B cell (primary cell): ENCODE measurements around the gene TNRC6C. TPM values are rescaled to one million over a fixed set of nuclear protein-coding genes. Genes with fewer than 3 reads are reported as not detected.

Source experiments
- ATAC-seq: fragments of 200-7000 bp; cut with Tn5 transposase; one replicate; pipeline ENCODE4 v1.10.0; 2021; ENCODE audit warnings: low read depth, mild to moderate bottlenecking, moderate number of reproducible peaks, moderate library complexity
- CTCF ChIA-PET: fragments of 350-600 bp; sonication (Branson Sonifier 250); formaldehyde crosslinking; loops from one replicate; lab custom pipeline; 2021; ENCODE audit warnings: antibody characterized with exemption, inconsistent platforms; lab: Charles Lee
- POLR2A ChIA-PET: fragments of 350-600 bp; sonication (Branson Sonifier 250); formaldehyde crosslinking; loops from one replicate; lab custom pipeline; 2021; ENCODE audit warnings: antibody characterized with exemption; lab: Charles Lee
- DNase-seq: peaks from one replicate; pipeline ENCODE4 v3.0.0; 2013
- H2AFZ ChIP-seq: 2 replicates; pipeline ENCODE4 v1.6.1; 2012; ENCODE audit warnings: mild to moderate bottlenecking, low read depth, low read length; ENCODE audit not compliant: insufficient read depth, poor library complexity, severe bottlenecking
- H3K27ac ChIP-seq, 2 donors: 1 replicate in 1 of 2; 2 replicates in 1 of 2; pipeline ENCODE4 v1.5.1; 2012 to 2013; ENCODE audit warnings: low read length in 2 of 2, mild to moderate bottlenecking in 2 of 2, moderate library complexity in 1 of 2
- H3K27me3 ChIP-seq, 4 experiments: fragments of 200-600 bp in 1 of 4; sonication (generic) in 1 of 4; replicated peaks in 1 of 4; 1 replicate in 2 of 4; 2 replicates in 2 of 4; pipeline versions ENCODE4 v1.6.1 to v1.7.0; 2013 to 2016; ENCODE audit warnings: low read length in 3 of 4, mild to moderate bottlenecking in 2 of 4, mixed read lengths in 1 of 4, moderate library complexity in 1 of 4; ENCODE audit not compliant: insufficient read depth in 4 of 4, control insufficient read depth in 3 of 4; ENCODE audit errors: control extremely low read depth in 1 of 4
- H3K36me3 ChIP-seq, 2 experiments: replicated peaks in 1 of 2; 1 replicate in 1 of 2; 2 replicates in 1 of 2; pipeline versions ENCODE4 v1.6.1 to v1.7.1; 2013; ENCODE audit warnings: low read length in 1 of 2; ENCODE audit not compliant: insufficient read depth in 2 of 2, control insufficient read depth in 1 of 2; ENCODE audit errors: control extremely low read depth in 1 of 2, extremely low read depth in 1 of 2
- H3K4me1 ChIP-seq, 2 donors: fragments of 200-600 bp in 1 of 2; sonication (generic) in 1 of 2; 1 replicate in 1 of 2; 2 replicates in 1 of 2; pipeline versions ENCODE4 v1.5.1 to v1.6.1; 2013 to 2017; ENCODE audit warnings: low read length in 2 of 2; ENCODE audit not compliant: control insufficient read depth in 2 of 2, insufficient read depth in 2 of 2
- H3K4me2 ChIP-seq: replicated peaks from 2 replicates; pipeline ENCODE3; 2012; ENCODE audit warnings: mild to moderate bottlenecking, low read depth, low read length; ENCODE audit not compliant: poor library complexity, severe bottlenecking
- H3K4me3 ChIP-seq, 5 experiments: fragments of 200-600 bp in 1 of 5; sonication (generic) in 1 of 5; 1 replicate in 3 of 5; 2 replicates in 2 of 5; pipeline versions ENCODE4 v1.5.1 to v1.7.0; 2011 to 2016; ENCODE audit warnings: low read length in 4 of 5, mild to moderate bottlenecking in 4 of 5, low read depth in 2 of 5, control low read depth in 1 of 5, moderate library complexity in 1 of 5; ENCODE audit not compliant: insufficient read depth in 1 of 5; ENCODE audit errors: control extremely low read depth in 1 of 5, extremely low read depth in 1 of 5
- H3K79me2 ChIP-seq: fragments of 200-600 bp; sonication (generic); one replicate; pipeline ENCODE4 v1.6.0; 2016; ENCODE audit warnings: low read length; ENCODE audit not compliant: control insufficient read depth, insufficient read depth
- H3K9ac ChIP-seq: fragments of 200-600 bp; sonication (generic); 2 replicates; pipeline ENCODE4 v1.6.1; 2017; ENCODE audit warnings: mild to moderate bottlenecking, low read length, moderate library complexity
- H3K9me3 ChIP-seq, 3 donors: one replicate each; pipeline versions ENCODE4 v1.6.1 to v1.7.1; 2013; ENCODE audit warnings: low read length in 2 of 3; ENCODE audit not compliant: control insufficient read depth in 2 of 3, insufficient read depth in 1 of 3; ENCODE audit errors: control extremely low read depth in 1 of 3
- H4K20me1 ChIP-seq: 2 replicates; pipeline ENCODE4 v1.6.0; 2012; ENCODE audit warnings: mild to moderate bottlenecking, low read length; ENCODE audit not compliant: insufficient read depth, control insufficient read depth, poor library complexity, severe bottlenecking
- H3K27ac Mint-ChIP-seq: one replicate; pipeline ENCODE4 v1.8.0; 2021; ENCODE audit warnings: mixed read lengths
- H3K27me3 Mint-ChIP-seq: one replicate; pipeline ENCODE4 v1.8.0; 2021; ENCODE audit warnings: mixed read lengths
- H3K4me1 Mint-ChIP-seq: one replicate; pipeline ENCODE4 v1.8.0; 2021; ENCODE audit warnings: mixed read lengths
- H3K4me3 Mint-ChIP-seq: one replicate; pipeline ENCODE4 v1.8.0; 2021; ENCODE audit warnings: mixed read lengths
- H3K9me3 Mint-ChIP-seq: one replicate; pipeline ENCODE4 v1.8.0; 2022; ENCODE audit warnings: mixed read lengths; ENCODE audit not compliant: insufficient read depth
- EZH2 ChIP-seq: IDR thresholded peaks from 2 replicates; pipeline ENCODE4 v1.6.1; 2012; ENCODE audit warnings: borderline replicate concordance, low read depth, mild to moderate bottlenecking, moderate library complexity, low read length; ENCODE audit not compliant: insufficient read depth, poor library complexity, severe bottlenecking
- WGBS: methylation state at CpG from one replicate; pipeline ENCODE4 v1.1.5; 2013; ENCODE audit warnings: missing lambda C conversion rate; ENCODE audit not compliant: insufficient coverage; 5-methylcytosine and 5-hydroxymethylcytosine counted together
- intact Hi-C: fragments of 100-400 bp; cut with micrococcal nuclease; formaldehyde crosslinking; loops from one replicate; pipeline ENCODE4 v1.10.0; 2022
- polyA plus RNA-seq: library from polyadenylated mRNA; depleted of rRNA; stranded (reverse); fragments of >200 nt; gene quantifications from 2 replicates; pipeline ENCODE4 v1.2.3, GENCODE V29; 2012
- total RNA-seq, 2 donors: library from RNA; stranded (reverse); fragments of 120-200 nt in 1 of 2; gene quantifications; 1 replicate in 1 of 2; 2 replicates in 1 of 2; pipeline versions ENCODE4 v1.2.3 to v1.2.4, GENCODE V29; 2013 to 2022
- TF ChIP-seq, protein P1 (sequence below): fragments of 200-600 bp; IDR thresholded peaks from one replicate; pipeline ENCODE4 v1.8.0; 2022; ENCODE audit warnings: antibody characterized with exemption, mild to moderate bottlenecking

The TNRC6C gene
- total and polyA plus RNA-seq, 2 donors (not counting 1 experiment from before 2014, with no cell fraction given): 3.9 to 63.8 TPM

DNA sequence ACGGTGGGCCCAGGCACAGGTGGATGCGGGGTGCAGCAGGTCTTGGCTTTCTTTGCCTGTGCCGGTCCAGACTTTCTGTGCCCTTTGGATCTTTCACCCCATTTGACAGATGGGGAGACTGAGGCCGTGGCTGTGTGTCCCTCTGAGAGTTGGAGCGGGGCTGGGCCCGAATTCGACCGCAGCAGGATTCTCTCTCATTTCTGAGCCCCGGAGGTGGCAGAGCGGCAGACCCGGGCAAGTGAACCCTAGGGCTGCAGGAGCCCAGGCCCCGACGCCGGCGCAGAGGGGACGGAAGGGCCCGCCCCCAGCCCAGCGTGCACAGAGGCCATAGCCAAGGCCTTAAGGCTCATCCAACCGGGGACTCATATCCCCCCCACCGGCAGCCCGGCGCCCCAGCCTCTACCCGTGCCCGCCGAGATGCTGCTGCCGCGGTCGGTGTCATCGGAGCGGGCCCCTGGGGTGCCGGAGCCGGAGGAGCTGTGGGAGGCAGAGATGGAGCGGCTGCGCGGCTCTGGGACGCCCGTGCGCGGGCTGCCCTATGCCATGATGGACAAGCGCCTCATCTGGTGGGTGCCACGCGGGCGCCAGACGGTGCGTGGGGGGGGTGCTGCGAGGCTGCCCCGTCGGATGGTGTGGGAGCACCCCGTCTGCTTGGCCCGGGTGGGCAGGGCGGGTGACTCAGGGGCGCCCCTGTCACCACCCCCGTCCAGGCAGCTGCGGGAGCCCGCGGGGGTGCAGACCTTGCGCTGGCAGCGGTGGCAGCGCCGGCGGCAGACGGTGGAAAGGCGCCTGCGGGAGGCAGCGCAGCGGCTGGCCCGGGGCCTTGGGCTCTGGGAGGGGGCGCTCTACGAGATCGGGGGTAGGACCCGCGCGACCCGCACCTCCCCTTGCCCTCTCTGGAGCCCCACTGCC is 172.9 kb downstream of the TNRC6C start:
- Histone ChIP-seq H3K27me3 (no peaks in the 10 kb centered on the region), H4K20me1 (peaks cover 81% of the 10 kb centered on the region), H3K27ac (peak overlapping the region; percentile 88 to 92), H3K79me2 (peaks cover 77% of the 10 kb centered on the region), H3K4me2 (peak overlapping the region; percentile 100), H3K4me1 (peaks cover 54 to 79% of the 10 kb centered on the region in 2 donors), H3K9ac (peak overlapping the region; percentile 91), H3K4me3 (peak overlapping the region; percentile 63 to 96 (median 89)), H2AFZ (no peak overlapping the region), H3K9me3 (no peaks in the 10 kb centered on the region), H3K36me3 (peaks cover 0 to 53% of the 10 kb centered on the region in 2 experiments)
- Mint-ChIP-seq H3K27ac (peak overlapping the region; percentile 99), H3K4me1 (peaks cover 72% of the 10 kb centered on the region), H3K4me3 (peak overlapping the region; percentile 99), H3K9me3 (no peaks in the 10 kb centered on the region), H3K27me3 (no peaks in the 10 kb centered on the region)
- intact Hi-C loops: loop anchor here (1.0 to 10.0 kb wide), 8 partner anchors 7 to 1703 kb away; partner anchors contain the start of genes C17orf99, CBX4 and SYNGR2
- ATAC-seq (no peak), DNase-seq (peak; percentile 69)
- ChIA-PET POLR2A (interaction anchor here (0.6 to 22.6 kb wide), 15 partner anchors 8 to 604 kb away, joined by 3 to 432 read pairs (median 5); partner anchors contain the start of gene SYNGR2), CTCF (interaction anchor here (1.0 to 14.1 kb wide), 6 partner anchors 11 to 82 kb away, joined by 3 to 357 read pairs (median 4); partner anchors contain the start of genes SYNGR2 and TK1)
- WGBS: under 1% methylated on average over 72 of the region's 74 CpGs
- TF ChIP-seq, protein P1, sequence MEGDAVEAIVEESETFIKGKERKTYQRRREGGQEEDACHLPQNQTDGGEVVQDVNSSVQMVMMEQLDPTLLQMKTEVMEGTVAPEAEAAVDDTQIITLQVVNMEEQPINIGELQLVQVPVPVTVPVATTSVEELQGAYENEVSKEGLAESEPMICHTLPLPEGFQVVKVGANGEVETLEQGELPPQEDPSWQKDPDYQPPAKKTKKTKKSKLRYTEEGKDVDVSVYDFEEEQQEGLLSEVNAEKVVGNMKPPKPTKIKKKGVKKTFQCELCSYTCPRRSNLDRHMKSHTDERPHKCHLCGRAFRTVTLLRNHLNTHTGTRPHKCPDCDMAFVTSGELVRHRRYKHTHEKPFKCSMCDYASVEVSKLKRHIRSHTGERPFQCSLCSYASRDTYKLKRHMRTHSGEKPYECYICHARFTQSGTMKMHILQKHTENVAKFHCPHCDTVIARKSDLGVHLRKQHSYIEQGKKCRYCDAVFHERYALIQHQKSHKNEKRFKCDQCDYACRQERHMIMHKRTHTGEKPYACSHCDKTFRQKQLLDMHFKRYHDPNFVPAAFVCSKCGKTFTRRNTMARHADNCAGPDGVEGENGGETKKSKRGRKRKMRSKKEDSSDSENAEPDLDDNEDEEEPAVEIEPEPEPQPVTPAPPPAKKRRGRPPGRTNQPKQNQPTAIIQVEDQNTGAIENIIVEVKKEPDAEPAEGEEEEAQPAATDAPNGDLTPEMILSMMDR: no peak
- no peak for TF ChIP-seq EZH2
